WTC11 (cell line): Measurements from ENCODE around the gene HBE1. TPM values are rescaled to one million over a fixed set of nuclear protein-coding genes. Genes with fewer than 3 reads are reported as not detected.

Experiments used
- ATAC-seq: fragments of 200-7000 bp; cut with Tn5 transposase; 2 replicates; pipeline ENCODE4 v1.10.0; 2021; ENCODE audit warnings: mild to moderate bottlenecking, moderate library complexity
- CTCF ChIA-PET: fragments of 300-600 bp; sonication (Branson Sonifier 250); formaldehyde crosslinking; loops from one replicate; lab custom pipeline; 2021; ENCODE audit warnings: antibody characterized with exemption; lab: Charles Lee
- POLR2A ChIA-PET: fragments of 350-600 bp; sonication (Branson Sonifier 250); formaldehyde crosslinking; loops from one replicate; lab custom pipeline; 2021; ENCODE audit warnings: antibody characterized with exemption; lab: Charles Lee
- DNase-seq: peaks from one replicate; pipeline ENCODE4 v3.0.0; 2021; ENCODE audit warnings: low spot score
- H3K27ac Mint-ChIP-seq: 2 replicates; pipeline ENCODE4 v1.8.0; 2021; ENCODE audit warnings: mixed read lengths
- H3K27me3 Mint-ChIP-seq: 2 replicates; pipeline ENCODE4 v1.8.0; 2021; ENCODE audit warnings: low read depth, mild to moderate bottlenecking, moderate library complexity, mixed read lengths
- H3K36me3 Mint-ChIP-seq: 2 replicates; pipeline ENCODE4 v1.8.0; 2021; ENCODE audit warnings: mixed read lengths
- H3K4me1 Mint-ChIP-seq: 2 replicates; pipeline ENCODE4 v1.8.0; 2022; ENCODE audit warnings: mixed read lengths
- H3K4me3 Mint-ChIP-seq: 2 replicates; pipeline ENCODE4 v1.8.0; 2021; ENCODE audit warnings: mild to moderate bottlenecking, moderate library complexity, mixed read lengths
- H3K9me3 Mint-ChIP-seq: 2 replicates; pipeline ENCODE4 v1.8.0; 2021; ENCODE audit warnings: mixed read lengths
- ARID4B ChIP-seq: sonication (generic); formaldehyde crosslinking; IDR thresholded peaks from 2 replicates; pipeline ENCODE4 v1.8.0; 2023; ENCODE audit warnings: missing genetic modification reagents, mild to moderate bottlenecking, borderline replicate concordance
- CREB1 ChIP-seq: sonication (generic); formaldehyde crosslinking; IDR thresholded peaks from 2 replicates; pipeline ENCODE4 v1.8.0; 2023; ENCODE audit warnings: mild to moderate bottlenecking, missing genetic modification reagents
- E2F1 ChIP-seq: sonication (generic); formaldehyde crosslinking; IDR thresholded peaks from 2 replicates; pipeline ENCODE4 v1.8.0; 2022; ENCODE audit warnings: mild to moderate bottlenecking, missing genetic modification reagents
- ESRRA ChIP-seq: sonication (generic); formaldehyde crosslinking; IDR thresholded peaks from 2 replicates; pipeline ENCODE4 v1.8.1; 2022; ENCODE audit warnings: mild to moderate bottlenecking, missing genetic modification reagents, borderline replicate concordance
- GABPB1 ChIP-seq: sonication (generic); formaldehyde crosslinking; IDR thresholded peaks from 2 replicates; pipeline ENCODE4 v1.8.1; 2023; ENCODE audit warnings: mild to moderate bottlenecking, missing genetic modification reagents
- HMGA2 ChIP-seq: fragments of 250-450 bp; sonication (Bioruptor Pico); IDR thresholded peaks from 2 replicates; pipeline ENCODE4 v1.4.0; 2021; ENCODE audit warnings: mild to moderate bottlenecking, moderate library complexity
- JAZF1 ChIP-seq: fragments of 250-450 bp; sonication (Bioruptor Pico); IDR thresholded peaks from 2 replicates; pipeline ENCODE4 v1.9.0; 2021; ENCODE audit warnings: moderate library complexity, mild to moderate bottlenecking, inconsistent platforms
- MLX ChIP-seq: sonication (generic); formaldehyde crosslinking; IDR thresholded peaks from 2 replicates; pipeline ENCODE4 v1.8.1; 2023; ENCODE audit warnings: mild to moderate bottlenecking, missing genetic modification reagents, moderate library complexity
- MYBL2 ChIP-seq: sonication (generic); formaldehyde crosslinking; IDR thresholded peaks from 2 replicates; pipeline ENCODE4 v1.8.1; 2023; ENCODE audit warnings: mild to moderate bottlenecking, moderate library complexity, missing genetic modification reagents
- NFATC4 ChIP-seq: fragments of 250-450 bp; sonication (Bioruptor Pico); IDR thresholded peaks from 2 replicates; pipeline ENCODE4 v1.9.0; 2021; ENCODE audit warnings: mild to moderate bottlenecking
- OVOL2 ChIP-seq: fragments of 250-450 bp; sonication (Bioruptor Pico); IDR thresholded peaks from 2 replicates; pipeline ENCODE4 v1.9.0; 2021; ENCODE audit warnings: mild to moderate bottlenecking, borderline replicate concordance
- PRDM15 ChIP-seq: sonication (generic); formaldehyde crosslinking; IDR thresholded peaks from 2 replicates; pipeline ENCODE4 v1.8.0; 2022; ENCODE audit warnings: missing genetic modification reagents
- SP1 ChIP-seq: sonication (generic); formaldehyde crosslinking; conservative IDR thresholded peaks from 2 replicates; pipeline ENCODE4 v1.8.1; 2022; ENCODE audit warnings: missing genetic modification reagents
- ZNF219 ChIP-seq: sonication (generic); formaldehyde crosslinking; IDR thresholded peaks from 2 replicates; pipeline ENCODE4 v1.8.0; 2023; ENCODE audit warnings: missing genetic modification reagents, mild to moderate bottlenecking, borderline replicate concordance
- ZNF396 ChIP-seq: fragments of 250-450 bp; sonication (Bioruptor Pico); IDR thresholded peaks from 2 replicates; pipeline ENCODE4 v1.8.0; 2021; ENCODE audit warnings: mild to moderate bottlenecking, moderate library complexity, borderline replicate concordance
- total RNA-seq: library from RNA; stranded (reverse); gene quantifications from 3 replicates; pipeline ENCODE4 v1.2.3, GENCODE V29; 2021
- TF ChIP-seq, protein P1 (sequence below): sonication (generic); formaldehyde crosslinking; conservative IDR thresholded peaks from 2 replicates; pipeline ENCODE4 v1.8.1; 2022; ENCODE audit warnings: mild to moderate bottlenecking, missing genetic modification reagents
- TF ChIP-seq, protein P2 (sequence below): sonication (generic); formaldehyde crosslinking; IDR thresholded peaks from 2 replicates; pipeline ENCODE4 v1.8.1; 2022; ENCODE audit warnings: mild to moderate bottlenecking, moderate library complexity, missing genetic modification reagents
- TF ChIP-seq, protein P3 (sequence below): fragments of 250-450 bp; sonication (Bioruptor Pico); conservative IDR thresholded peaks from 2 replicates; pipeline ENCODE4 v1.9.0; 2021; ENCODE audit warnings: mild to moderate bottlenecking

HBE1 gene
- total RNA-seq, 1 experiment from 2014 or later: 3.1 TPM

DNA sequence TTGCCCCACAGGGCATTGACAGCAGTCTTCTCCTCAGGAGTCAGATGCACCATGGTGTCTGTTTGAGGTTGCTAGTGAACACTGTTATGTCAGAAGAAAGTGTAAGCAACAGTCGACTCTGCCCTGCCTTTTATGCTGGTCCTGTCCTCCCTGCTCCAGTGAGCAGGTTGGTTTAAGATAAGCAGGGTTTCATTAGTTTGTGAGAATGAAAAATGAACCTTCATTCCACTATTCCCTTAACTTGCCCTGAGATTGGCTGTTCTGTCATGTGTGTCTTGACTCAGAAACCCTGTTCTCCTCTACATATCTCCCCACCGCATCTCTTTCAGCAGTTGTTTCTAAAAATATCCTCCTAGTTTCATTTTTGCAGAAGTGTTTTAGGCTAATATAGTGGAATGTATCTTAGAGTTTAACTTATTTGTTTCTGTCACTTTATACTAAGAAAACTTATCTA, 35.3 kb downstream of the HBE1 start, which contains the start of gene HBD:
HBD (minus strand) TSS at position 103 of the 454 bp plus-strand sequence; CDS start at position 53, 50 bp downstream.
- POLR2A ChIA-PET: no interaction called here
- no peaks in the 10 kb centered on the region; the same call in 1 of the 2 replicates for H3K27me3 Mint-ChIP-seq
- TF ChIP-seq ZNF219 (CRISPR knock-in tag) (no peak), ARID4B (CRISPR knock-in tag) (no peak), CREB1 (CRISPR knock-in tag) (no peak), PRDM15 (no peak), MYBL2 (no peak), E2F1 (no peak), GABPB1 (CRISPR knock-in tag) (no peak), ZNF396 (CRISPR knock-in tag) (no peak), OVOL2 (CRISPR knock-in tag) (no peak), NFATC4 (CRISPR knock-in tag) (no peak), MLX (CRISPR knock-in tag) (no peak), ESRRA (no peak), HMGA2 (CRISPR knock-in tag) (no peak), SP1 (CRISPR knock-in tag) (no peak), JAZF1 (CRISPR knock-in tag) (no peak)
- TF ChIP-seq, protein P1, sequence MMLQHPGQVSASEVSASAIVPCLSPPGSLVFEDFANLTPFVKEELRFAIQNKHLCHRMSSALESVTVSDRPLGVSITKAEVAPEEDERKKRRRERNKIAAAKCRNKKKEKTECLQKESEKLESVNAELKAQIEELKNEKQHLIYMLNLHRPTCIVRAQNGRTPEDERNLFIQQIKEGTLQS: no peak
- TF ChIP-seq, protein P2, sequence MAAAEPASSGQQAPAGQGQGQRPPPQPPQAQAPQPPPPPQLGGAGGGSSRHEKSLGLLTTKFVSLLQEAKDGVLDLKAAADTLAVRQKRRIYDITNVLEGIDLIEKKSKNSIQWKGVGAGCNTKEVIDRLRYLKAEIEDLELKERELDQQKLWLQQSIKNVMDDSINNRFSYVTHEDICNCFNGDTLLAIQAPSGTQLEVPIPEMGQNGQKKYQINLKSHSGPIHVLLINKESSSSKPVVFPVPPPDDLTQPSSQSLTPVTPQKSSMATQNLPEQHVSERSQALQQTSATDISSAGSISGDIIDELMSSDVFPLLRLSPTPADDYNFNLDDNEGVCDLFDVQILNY (CRISPR knock-in tag): no peak
- TF ChIP-seq, protein P3, sequence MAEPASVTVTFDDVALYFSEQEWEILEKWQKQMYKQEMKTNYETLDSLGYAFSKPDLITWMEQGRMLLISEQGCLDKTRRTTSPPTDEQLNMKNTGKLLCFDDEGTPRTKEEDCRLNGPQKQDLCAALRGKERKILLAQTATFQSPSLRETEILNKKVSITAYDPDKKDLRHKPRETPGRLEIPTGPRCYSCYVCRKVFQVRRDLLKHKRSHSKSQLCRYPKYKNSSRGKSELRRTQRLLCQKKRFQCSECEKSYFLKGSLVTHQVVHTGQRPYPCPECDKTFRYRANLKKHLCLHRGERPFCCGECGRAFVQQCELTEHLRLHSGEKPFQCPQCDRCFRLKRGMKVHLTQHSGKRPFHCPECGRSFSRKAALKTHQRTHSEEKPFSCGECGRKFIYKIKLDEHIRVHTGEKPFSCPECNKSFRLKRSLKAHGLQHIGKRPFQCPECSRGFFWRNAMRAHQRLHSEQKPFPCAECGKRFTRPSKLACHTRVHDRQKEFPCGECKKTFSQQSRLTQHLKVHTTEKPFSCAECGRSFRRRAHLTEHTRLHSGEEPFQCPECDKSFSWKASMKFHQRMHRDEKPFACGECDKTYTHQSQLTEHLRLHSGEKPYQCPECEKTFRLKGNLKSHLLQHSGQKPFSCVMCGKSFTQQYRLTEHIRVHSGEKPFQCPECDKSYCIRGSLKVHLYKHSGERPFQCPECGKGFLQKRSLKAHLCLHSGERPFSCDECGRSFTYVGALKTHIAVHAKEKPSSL: no peak
- TF ChIP-seq, all 79 proteins: peak for 0
- Mint-ChIP-seq H3K4me1 (no peaks in the 10 kb centered on the region), H3K9me3 (no peaks in the 10 kb centered on the region), H3K27ac (no peak within 1 kb of the TSS), H3K4me3 (no peak within 1 kb of the TSS), H3K36me3 (no peaks in the 10 kb centered on the region)
- CTCF ChIA-PET: no interaction called here
- ATAC-seq (no peak), DNase-seq (no peak)
